Transverse colon (tissue), 4 donors: ENCODE data around the gene PI16.

Source experiments
- POLR2A ChIP-seq: fragments of 450-650 bp; IDR thresholded peaks from one replicate; pipeline ENCODE4 v1.6.1; 2016; ENCODE audit warnings: antibody characterized with exemption, mild to moderate bottlenecking, moderate library complexity
- POLR2AphosphoS5 ChIP-seq, 3 donors: sonication (generic); formaldehyde crosslinking; IDR thresholded peaks; one replicate each; pipeline ENCODE4 v1.6.1; 2016; ENCODE audit warnings: antibody characterized with exemption in 3 of 3
- TF ChIP-seq, protein P1 (sequence below), 5 experiments: fragments of 200-600 bp in 3 of 5; fragments of 450-650 bp in 2 of 5; sonication (generic) in 3 of 5; IDR thresholded peaks; 1 replicate in 2 of 5; 2 replicates in 3 of 5; pipeline ENCODE4 v1.5.1; 2016 to 2017; ENCODE audit warnings: antibody characterized with exemption in 5 of 5, inconsistent platforms in 3 of 5, mild to moderate bottlenecking in 2 of 5, moderate library complexity in 1 of 5

DNA sequence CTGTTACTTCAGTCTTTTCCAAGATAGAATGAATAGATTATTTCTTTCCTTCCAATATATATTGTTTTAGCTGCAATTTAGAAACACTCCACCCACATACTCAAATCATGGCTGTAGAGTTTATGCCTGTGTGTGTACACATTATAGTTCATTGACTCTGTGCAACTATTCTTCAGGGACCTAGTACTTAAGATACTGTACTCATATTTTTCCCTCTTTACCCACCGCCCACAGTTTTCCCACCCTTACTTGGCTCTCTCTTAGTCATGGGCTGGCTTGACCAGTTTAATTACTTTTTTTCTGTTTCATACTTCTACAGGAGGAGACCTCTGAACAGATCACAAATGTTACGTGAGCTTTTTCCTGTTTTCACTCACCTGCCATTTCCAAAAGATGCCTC lies 38.4 kb upstream of the PI16 start:
- TF ChIP-seq, protein P1, sequence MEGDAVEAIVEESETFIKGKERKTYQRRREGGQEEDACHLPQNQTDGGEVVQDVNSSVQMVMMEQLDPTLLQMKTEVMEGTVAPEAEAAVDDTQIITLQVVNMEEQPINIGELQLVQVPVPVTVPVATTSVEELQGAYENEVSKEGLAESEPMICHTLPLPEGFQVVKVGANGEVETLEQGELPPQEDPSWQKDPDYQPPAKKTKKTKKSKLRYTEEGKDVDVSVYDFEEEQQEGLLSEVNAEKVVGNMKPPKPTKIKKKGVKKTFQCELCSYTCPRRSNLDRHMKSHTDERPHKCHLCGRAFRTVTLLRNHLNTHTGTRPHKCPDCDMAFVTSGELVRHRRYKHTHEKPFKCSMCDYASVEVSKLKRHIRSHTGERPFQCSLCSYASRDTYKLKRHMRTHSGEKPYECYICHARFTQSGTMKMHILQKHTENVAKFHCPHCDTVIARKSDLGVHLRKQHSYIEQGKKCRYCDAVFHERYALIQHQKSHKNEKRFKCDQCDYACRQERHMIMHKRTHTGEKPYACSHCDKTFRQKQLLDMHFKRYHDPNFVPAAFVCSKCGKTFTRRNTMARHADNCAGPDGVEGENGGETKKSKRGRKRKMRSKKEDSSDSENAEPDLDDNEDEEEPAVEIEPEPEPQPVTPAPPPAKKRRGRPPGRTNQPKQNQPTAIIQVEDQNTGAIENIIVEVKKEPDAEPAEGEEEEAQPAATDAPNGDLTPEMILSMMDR (IDR thresholded peaks at IDR 0.05), result no peak
- TF ChIP-seq POLR2A, result no peak
- TF ChIP-seq POLR2AphosphoS5 (IDR thresholded peaks at IDR 0.05), result no peak
